HFFc6 (cell line): Measurements from ENCODE around the gene ELMO1. TPM values are rescaled to one million over a fixed set of nuclear protein-coding genes. Genes with fewer than 3 reads are reported as not detected.

Source experiments
- DNase-seq: peaks from one replicate; pipeline ENCODE4 v3.0.0-alpha.2; 2018
- H3K27ac Mint-ChIP-seq: 2 replicates; pipeline ENCODE4 v1.8.0; 2020; ENCODE audit warnings: mild to moderate bottlenecking, mixed read lengths
- H3K27me3 Mint-ChIP-seq: 2 replicates; pipeline ENCODE4 v1.8.0; 2021; ENCODE audit warnings: mild to moderate bottlenecking, moderate library complexity, mixed read lengths; ENCODE audit not compliant: insufficient read depth
- H3K36me3 Mint-ChIP-seq: 2 replicates; pipeline ENCODE4 v1.8.0; 2021; ENCODE audit warnings: low read depth, mixed read lengths
- H3K4me1 Mint-ChIP-seq: 2 replicates; pipeline ENCODE4 v1.8.0; 2020; ENCODE audit warnings: low read depth, mixed read lengths
- H3K4me3 Mint-ChIP-seq: 2 replicates; pipeline ENCODE4 v1.8.0; 2020; ENCODE audit warnings: mild to moderate bottlenecking, moderate library complexity, mixed read lengths
- H3K9me3 Mint-ChIP-seq: 2 replicates; pipeline ENCODE4 v1.8.0; 2020; ENCODE audit warnings: mild to moderate bottlenecking, mixed read lengths
- total RNA-seq, 6 experiments: library from RNA; stranded (reverse); fragmentation: NEBNext Ultra II Directional; extraction: Animal tissue kit (Norgen Biotek cat#: 25700); gene quantifications; 2 replicates in 1 of 6; 3 replicates in 5 of 6; pipeline ENCODE4 v1.2.3, GENCODE V29; 2021
- TF ChIP-seq, protein P1 (sequence below): fragments of 200-600 bp; sonication (generic); IDR thresholded peaks from 2 replicates; pipeline ENCODE4 v1.5.0; 2021; ENCODE audit warnings: antibody characterized with exemption, mild to moderate bottlenecking

The ELMO1 gene
- total RNA-seq, 6 experiments from 2014 or later = not detected

DNA sequence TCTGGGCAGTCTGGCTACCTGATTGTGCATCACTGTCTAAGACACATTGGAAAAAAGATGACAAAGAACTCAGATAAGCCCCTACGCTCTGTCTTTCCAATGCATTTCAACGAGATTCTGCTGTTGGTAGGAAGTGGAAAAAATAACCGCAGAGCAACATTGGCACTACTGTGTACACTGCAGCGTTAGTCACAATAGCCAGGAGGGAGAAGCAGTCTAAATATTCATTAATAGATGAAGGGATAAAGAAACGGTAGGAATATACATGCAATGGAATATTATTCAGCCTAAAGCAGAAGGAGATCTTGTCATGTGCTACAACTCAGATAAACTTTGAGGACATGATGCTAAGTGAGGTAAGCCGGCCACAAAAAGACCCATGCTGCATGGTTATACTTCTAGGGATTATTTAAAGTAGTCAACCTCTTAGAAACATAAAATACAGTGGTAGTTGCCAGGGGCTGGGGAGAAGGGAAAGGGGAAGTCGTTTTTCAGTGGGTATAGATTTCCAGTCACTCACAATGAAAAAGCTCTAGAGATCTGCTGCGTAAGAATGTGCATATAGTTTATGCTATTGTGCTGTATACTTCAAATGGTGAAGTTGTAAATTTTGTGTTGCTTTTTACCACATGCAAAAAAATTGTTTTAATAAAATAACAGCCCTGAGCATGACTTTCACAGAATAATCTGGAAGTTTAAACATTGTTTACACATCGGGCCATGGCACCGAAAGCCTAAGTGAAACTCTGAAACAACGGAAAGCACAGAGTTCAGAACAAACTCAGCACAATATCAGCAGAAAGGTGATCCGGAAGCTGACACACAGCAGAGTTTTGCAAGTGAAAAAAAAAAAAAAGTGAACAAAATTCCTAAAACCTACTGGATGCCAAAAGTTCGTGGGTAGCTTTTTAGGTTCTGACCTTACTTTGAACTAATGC lies 40.1 kb downstream of the ELMO1 start:
- H3K4me1 Mint-ChIP-seq = no peaks in the 10 kb centered on the region
- no peak for DNase-seq
- H3K9me3 Mint-ChIP-seq = peaks cover 42% of the 10 kb centered on the region
- H3K4me3 Mint-ChIP-seq = no peak overlapping the region
- H3K36me3 Mint-ChIP-seq = no peaks in the 10 kb centered on the region
- no peaks in the 10 kb centered on the region for H3K27me3 Mint-ChIP-seq
- no peak overlapping the region for H3K27ac Mint-ChIP-seq
- TF ChIP-seq, protein P1, sequence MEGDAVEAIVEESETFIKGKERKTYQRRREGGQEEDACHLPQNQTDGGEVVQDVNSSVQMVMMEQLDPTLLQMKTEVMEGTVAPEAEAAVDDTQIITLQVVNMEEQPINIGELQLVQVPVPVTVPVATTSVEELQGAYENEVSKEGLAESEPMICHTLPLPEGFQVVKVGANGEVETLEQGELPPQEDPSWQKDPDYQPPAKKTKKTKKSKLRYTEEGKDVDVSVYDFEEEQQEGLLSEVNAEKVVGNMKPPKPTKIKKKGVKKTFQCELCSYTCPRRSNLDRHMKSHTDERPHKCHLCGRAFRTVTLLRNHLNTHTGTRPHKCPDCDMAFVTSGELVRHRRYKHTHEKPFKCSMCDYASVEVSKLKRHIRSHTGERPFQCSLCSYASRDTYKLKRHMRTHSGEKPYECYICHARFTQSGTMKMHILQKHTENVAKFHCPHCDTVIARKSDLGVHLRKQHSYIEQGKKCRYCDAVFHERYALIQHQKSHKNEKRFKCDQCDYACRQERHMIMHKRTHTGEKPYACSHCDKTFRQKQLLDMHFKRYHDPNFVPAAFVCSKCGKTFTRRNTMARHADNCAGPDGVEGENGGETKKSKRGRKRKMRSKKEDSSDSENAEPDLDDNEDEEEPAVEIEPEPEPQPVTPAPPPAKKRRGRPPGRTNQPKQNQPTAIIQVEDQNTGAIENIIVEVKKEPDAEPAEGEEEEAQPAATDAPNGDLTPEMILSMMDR = no peak

DNA sequence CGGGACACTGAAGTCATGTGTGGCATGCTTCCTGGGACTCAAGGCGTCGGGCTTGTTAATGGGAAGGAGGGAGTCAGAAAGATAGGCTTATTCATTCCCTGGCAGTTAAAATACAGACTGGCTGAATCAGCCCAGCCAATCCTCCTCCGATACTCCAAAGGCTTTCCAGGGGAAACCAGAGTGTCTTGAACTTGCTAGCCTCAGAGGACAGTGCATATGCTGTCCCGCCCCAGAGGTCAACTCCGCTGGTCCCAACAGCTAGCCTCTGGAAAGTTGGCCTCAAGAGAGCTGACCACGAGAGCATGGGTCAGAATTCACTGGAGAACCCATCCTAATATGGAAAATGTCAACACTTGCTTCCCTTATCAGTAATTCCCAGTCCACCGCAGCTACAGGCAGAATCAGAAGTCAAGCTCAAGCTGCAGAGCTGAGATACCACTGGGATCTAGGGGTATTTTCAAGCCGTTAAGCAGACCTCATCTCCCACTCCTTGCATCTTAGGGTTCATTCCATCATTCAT lies 43.0 kb downstream of the ELMO1 start:
- TF ChIP-seq, protein P1 = no peak
- H3K4me3 Mint-ChIP-seq = no peak overlapping the region
- H3K27me3 Mint-ChIP-seq = no peaks in the 10 kb centered on the region
- DNase-seq = no peak
- peaks cover 46% of the 10 kb centered on the region for H3K9me3 Mint-ChIP-seq
- no peak overlapping the region for H3K27ac Mint-ChIP-seq
- no peaks in the 10 kb centered on the region for H3K36me3 Mint-ChIP-seq
- no peaks in the 10 kb centered on the region for H3K4me1 Mint-ChIP-seq

DNA sequence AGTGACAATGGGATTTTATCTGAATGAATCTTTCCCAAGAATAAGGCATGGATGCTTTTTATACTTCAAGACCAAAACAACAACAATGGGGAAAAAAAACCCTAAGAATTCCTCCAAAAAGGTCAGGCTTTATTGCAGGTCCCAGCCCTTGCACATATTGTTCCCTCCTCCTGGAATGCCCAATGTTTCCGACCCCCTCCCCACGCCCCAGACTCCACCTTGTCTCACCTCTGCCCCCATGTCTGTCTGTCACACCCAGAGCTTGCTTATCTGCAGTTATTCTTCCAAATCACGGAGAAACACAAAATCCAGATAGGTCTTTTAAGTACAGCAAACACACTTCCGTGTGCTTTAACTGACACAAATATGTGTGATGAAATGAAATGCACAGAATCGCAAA lies 43.5 kb downstream of the ELMO1 start:
- DNase-seq = no peak
- no peaks in the 10 kb centered on the region for H3K27me3 Mint-ChIP-seq
- no peaks in the 10 kb centered on the region for H3K4me1 Mint-ChIP-seq
- no peak overlapping the region for H3K27ac Mint-ChIP-seq
- H3K36me3 Mint-ChIP-seq = no peaks in the 10 kb centered on the region
- no peak overlapping the region for H3K4me3 Mint-ChIP-seq
- TF ChIP-seq, protein P1 = no peak
- H3K9me3 Mint-ChIP-seq = peaks cover 45% of the 10 kb centered on the region

DNA sequence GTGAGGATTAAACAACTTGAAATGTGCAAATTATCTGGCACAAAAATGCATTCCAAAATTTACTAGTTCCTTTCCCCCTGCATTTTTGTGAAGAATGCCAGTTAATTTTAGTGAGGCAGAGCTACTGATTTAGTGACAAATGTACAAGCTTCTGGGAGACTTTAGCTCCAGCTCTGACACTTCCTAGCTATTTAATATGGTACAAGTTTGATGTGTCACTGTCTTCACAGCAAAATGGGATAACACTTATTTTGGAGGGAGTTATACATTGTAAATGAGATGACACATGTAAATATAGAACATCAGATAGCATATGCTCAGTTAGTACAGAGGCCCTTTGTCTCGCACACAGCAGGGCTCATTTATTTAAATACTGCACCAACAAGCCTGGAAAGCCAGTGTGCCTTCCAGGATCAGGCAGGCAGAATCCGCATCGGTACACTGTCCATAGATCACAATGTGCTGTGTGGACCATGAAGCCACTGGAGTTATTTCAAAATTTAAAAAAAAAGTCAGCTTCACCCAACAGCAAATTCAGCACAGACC lies 48.7 kb downstream of the ELMO1 start:
- peaks cover 33% of the 10 kb centered on the region for H3K9me3 Mint-ChIP-seq
- TF ChIP-seq, protein P1 = no peak
- DNase-seq = no peak
- H3K27me3 Mint-ChIP-seq = no peaks in the 10 kb centered on the region
- no peak overlapping the region for H3K27ac Mint-ChIP-seq
- H3K36me3 Mint-ChIP-seq = no peaks in the 10 kb centered on the region
- no peak overlapping the region for H3K4me3 Mint-ChIP-seq
- H3K4me1 Mint-ChIP-seq = no peaks in the 10 kb centered on the region

DNA sequence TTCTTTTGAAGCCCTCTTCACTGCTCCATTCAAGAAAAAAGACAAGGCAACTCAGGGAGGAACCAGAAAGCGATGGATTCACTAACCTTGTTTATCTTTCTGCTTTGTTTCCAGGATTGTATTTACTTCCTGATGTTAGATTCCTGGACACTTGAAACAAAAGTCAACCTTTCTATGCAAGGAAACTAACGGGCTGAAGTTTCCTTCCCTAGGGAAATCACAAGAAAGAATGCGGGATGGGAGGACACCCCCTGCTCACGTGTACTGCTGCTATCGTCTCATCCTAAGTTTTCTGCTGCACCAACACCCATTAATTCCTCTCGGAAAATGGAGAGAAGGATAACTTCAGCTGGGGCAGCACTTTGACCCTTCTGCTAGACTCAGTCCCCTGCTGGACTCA lies 50.3 kb downstream of the ELMO1 start:
- Mint-ChIP-seq H3K36me3 (no peaks in the 10 kb centered on the region), H3K9me3 (peaks cover 45% of the 10 kb centered on the region), H3K4me3 (no peak overlapping the region), H3K27me3 (no peaks in the 10 kb centered on the region), H3K27ac (no peak overlapping the region), H3K4me1 (no peaks in the 10 kb centered on the region)
- DNase-seq = no peak
- TF ChIP-seq, protein P1 = no peak
